Measurements from ENCODE around the gene ORAI1.

The ORAI1 gene

DNA sequence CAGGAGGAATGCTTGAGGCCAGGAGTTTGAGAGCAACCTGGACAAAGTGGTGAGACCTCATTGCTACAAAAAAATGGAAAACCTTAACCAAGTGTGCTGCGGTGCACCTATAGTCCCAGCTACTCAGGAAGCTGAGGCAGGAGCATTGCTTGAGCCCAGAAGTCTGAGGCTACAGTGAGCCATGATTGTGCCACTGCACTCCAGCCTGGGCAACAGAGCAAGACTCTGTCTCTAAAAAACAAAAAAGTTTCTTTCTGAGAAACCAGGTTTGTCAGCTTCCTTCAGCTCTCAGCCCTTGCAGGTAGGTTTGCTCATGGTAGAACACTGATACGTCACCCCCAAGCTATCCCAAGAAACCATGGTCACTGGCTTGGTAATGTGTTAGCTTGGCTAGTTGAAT, 63.1 kb downstream of the ORAI1 start:
- in situ Hi-C loops (cut with HindIII; ENCODE audit: low sequenced_read_pairs): no loop called here
